Measurements from ENCODE around the gene FTCD.

FTCD gene

DNA sequence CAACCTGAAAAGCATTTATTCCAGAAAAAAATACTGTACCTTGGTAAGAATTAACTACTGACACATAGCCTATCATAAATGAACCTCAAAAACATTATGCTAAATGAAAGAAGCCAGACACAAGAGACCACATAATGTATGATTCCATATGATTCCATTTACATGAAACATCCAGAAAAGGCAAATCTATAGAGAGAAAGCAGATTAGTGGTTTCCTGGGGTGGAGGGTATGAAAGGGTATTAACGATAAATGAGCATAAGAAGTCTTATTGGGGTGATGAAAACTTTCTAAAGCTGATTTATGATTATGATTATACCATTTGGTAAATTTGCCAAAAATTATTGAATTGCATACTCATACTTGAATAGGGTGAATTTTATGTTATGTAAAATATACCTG lies 67.7 kb downstream of the FTCD start:
- Histone ChIP-seq H3K79me2 (no peaks in the 10 kb centered on the region), H3K9ac (no peak overlapping the region), H3K9me3 (ENCODE audit: control insufficient read depth, low read length) (no peaks in the 10 kb centered on the region), H3K27ac (no peak overlapping the region), H3K36me3 (ENCODE audit: control insufficient read depth, insufficient read depth, low read length) (no peaks in the 10 kb centered on the region), H3K4me3 (ENCODE audit: low read depth, low read length) (no peak overlapping the region), H3K27me3 (ENCODE audit: control insufficient read depth, insufficient read depth, low read length) (no peaks in the 10 kb centered on the region), H3K4me2 (ENCODE audit: low read length) (no peak overlapping the region), H3K4me1 (no peaks in the 10 kb centered on the region), H2AFZ (no peak overlapping the region)
- TF ChIP-seq, protein P1, sequence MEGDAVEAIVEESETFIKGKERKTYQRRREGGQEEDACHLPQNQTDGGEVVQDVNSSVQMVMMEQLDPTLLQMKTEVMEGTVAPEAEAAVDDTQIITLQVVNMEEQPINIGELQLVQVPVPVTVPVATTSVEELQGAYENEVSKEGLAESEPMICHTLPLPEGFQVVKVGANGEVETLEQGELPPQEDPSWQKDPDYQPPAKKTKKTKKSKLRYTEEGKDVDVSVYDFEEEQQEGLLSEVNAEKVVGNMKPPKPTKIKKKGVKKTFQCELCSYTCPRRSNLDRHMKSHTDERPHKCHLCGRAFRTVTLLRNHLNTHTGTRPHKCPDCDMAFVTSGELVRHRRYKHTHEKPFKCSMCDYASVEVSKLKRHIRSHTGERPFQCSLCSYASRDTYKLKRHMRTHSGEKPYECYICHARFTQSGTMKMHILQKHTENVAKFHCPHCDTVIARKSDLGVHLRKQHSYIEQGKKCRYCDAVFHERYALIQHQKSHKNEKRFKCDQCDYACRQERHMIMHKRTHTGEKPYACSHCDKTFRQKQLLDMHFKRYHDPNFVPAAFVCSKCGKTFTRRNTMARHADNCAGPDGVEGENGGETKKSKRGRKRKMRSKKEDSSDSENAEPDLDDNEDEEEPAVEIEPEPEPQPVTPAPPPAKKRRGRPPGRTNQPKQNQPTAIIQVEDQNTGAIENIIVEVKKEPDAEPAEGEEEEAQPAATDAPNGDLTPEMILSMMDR (IDR thresholded peaks at IDR 0.05), result no peak
